ENCODE results near the gene PSMD2. TPM values are rescaled to one million over a fixed set of nuclear protein-coding genes. Genes with fewer than 3 reads are reported as not detected.

PSMD2 gene
- total and polyA plus RNA-seq, 8 donors = 182 to 263 (median 213) TPM

DNA sequence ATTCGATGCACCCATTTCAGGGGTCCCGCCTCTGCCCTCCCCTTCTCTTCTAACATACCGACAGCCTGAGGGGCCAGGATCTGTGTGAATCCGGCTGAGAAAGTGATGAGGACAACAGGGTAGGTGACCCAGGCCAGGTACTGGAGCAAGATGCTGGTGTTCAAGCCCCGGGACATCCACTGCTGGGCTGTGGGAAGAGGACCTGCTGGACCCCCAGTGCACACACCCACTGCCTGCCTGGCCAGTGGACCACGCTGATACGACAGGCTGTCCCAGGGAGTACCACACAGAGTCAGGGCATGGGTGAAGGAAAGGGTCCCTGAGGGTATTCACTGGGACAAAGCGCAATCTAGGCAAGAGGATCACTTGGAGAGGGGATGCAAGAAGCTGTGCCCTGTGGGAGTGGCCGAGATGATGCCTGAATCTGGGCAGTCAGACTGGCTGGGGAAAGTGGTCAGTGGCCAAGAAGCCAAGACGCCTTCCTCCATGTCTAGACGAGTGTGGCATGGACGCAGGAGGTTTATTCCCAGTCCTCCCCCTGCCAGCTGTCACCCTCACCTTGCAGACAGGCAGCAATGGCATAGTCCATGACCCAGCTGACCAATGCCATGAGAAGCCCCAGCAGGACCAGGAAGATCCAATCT lies 59.2 kb downstream of the PSMD2 start:
- no peak overlapping the region for H3K27ac ChIP-seq
- peak in 1 of 4 donors; percentile 36 for DNase-seq
- intact Hi-C loops (cut with DNase I) = no loop called here
- no peaks in the 10 kb centered on the region for H3K9me3 ChIP-seq
- TF ChIP-seq, protein P1, sequence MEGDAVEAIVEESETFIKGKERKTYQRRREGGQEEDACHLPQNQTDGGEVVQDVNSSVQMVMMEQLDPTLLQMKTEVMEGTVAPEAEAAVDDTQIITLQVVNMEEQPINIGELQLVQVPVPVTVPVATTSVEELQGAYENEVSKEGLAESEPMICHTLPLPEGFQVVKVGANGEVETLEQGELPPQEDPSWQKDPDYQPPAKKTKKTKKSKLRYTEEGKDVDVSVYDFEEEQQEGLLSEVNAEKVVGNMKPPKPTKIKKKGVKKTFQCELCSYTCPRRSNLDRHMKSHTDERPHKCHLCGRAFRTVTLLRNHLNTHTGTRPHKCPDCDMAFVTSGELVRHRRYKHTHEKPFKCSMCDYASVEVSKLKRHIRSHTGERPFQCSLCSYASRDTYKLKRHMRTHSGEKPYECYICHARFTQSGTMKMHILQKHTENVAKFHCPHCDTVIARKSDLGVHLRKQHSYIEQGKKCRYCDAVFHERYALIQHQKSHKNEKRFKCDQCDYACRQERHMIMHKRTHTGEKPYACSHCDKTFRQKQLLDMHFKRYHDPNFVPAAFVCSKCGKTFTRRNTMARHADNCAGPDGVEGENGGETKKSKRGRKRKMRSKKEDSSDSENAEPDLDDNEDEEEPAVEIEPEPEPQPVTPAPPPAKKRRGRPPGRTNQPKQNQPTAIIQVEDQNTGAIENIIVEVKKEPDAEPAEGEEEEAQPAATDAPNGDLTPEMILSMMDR (IDR thresholded peaks at IDR 0.05) = no peak
- H3K4me1 ChIP-seq = peaks cover 11 to 12% of the 10 kb centered on the region in 2 donors
- no peak overlapping the region for H3K4me3 ChIP-seq
- H3K36me3 ChIP-seq = peaks cover 0 to 16% of the 10 kb centered on the region in 2 donors
- H3K27me3 ChIP-seq = peaks cover 0 to 13% of the 10 kb centered on the region in 2 donors
- ATAC-seq = no peak

Other genes with a start within 250 kb of the PSMD2 start
- gene HTR3C, start 246.2 kb upstream of the PSMD2 start, total RNA-seq = under 1 TPM in 1 of 2 donors, not detected in 1; 0.16 TPM
- gene HTR3C, start 246.2 kb upstream of the PSMD2 start, polyA plus RNA-seq (ENCODE audit: insufficient read length in 6 of 6) = under 1 TPM in 3 of 6 donors, not detected in 3; 0.10 to 0.15 (median 0.14) TPM
- gene HTR3E, start 202.2 kb upstream of the PSMD2 start, total RNA-seq = not detected
- not detected for gene HTR3E, start 202.2 kb upstream of the PSMD2 start, polyA plus RNA-seq (ENCODE audit: insufficient read length in 6 of 6)
- 10 to 100 TPM; 32.2 to 44.5 TPM for gene EIF2B5, start 163.9 kb upstream of the PSMD2 start, total RNA-seq
- 10 to 100 TPM; 50.3 to 66.3 (median 59.9) TPM for gene EIF2B5, start 163.9 kb upstream of the PSMD2 start, polyA plus RNA-seq (ENCODE audit: insufficient read length in 6 of 6)
- gene DVL3, start 143.9 kb upstream of the PSMD2 start, total RNA-seq = 10 to 100 TPM; 62.5 to 72.6 TPM
- gene DVL3, start 143.9 kb upstream of the PSMD2 start, polyA plus RNA-seq (ENCODE audit: insufficient read length in 6 of 6) = 100 to 1,000 TPM in 2 of 6 donors, 10 to 100 TPM in 4; 82.8 to 106 (median 98.1) TPM
- gene AP2M1, start 124.4 kb upstream of the PSMD2 start, total RNA-seq = 100 to 1,000 TPM; 296 to 347 TPM
- 100 to 1,000 TPM; 327 to 405 (median 351) TPM for gene AP2M1, start 124.4 kb upstream of the PSMD2 start, polyA plus RNA-seq (ENCODE audit: insufficient read length in 6 of 6)
- gene ABCF3, start 113.0 kb upstream of the PSMD2 start, total RNA-seq = 10 to 100 TPM; 63.3 to 69.9 TPM
- gene ABCF3, start 113.0 kb upstream of the PSMD2 start, polyA plus RNA-seq (ENCODE audit: insufficient read length in 6 of 6) = 10 to 100 TPM; 57.6 to 75.2 (median 67.8) TPM
- under 1 TPM in 1 of 2 donors, not detected in 1; 0.31 TPM for gene VWA5B2, start 69.7 kb upstream of the PSMD2 start, total RNA-seq
- gene VWA5B2, start 69.7 kb upstream of the PSMD2 start, polyA plus RNA-seq (ENCODE audit: insufficient read length in 6 of 6) = 1 to 10 TPM in 5 of 6 donors, under 1 TPM in 1; 0.85 to 2.4 (median 1.4) TPM
- 10 to 100 TPM; 35.3 to 57.2 TPM for gene ALG3, start 50.3 kb upstream of the PSMD2 start, total RNA-seq
- 10 to 100 TPM; 24.7 to 32.9 (median 29.4) TPM for gene ALG3, start 50.3 kb upstream of the PSMD2 start, polyA plus RNA-seq (ENCODE audit: insufficient read length in 6 of 6)
- 1 to 10 TPM; 4.6 to 6.5 TPM for gene EEF1AKMT4, start 49.6 kb upstream of the PSMD2 start, total RNA-seq
- 1 to 10 TPM; 1.8 to 3.2 (median 2.4) TPM for gene EEF1AKMT4, start 49.6 kb upstream of the PSMD2 start, polyA plus RNA-seq (ENCODE audit: insufficient read length in 6 of 6)
- gene CAMK2N2, start 37.7 kb upstream of the PSMD2 start, total RNA-seq = 1 to 10 TPM in 1 of 2 donors, under 1 TPM in 1; 0.34 to 1.0 TPM
- gene CAMK2N2, start 37.7 kb upstream of the PSMD2 start, polyA plus RNA-seq (ENCODE audit: insufficient read length in 6 of 6) = under 1 TPM in 5 of 6 donors, not detected in 1; 0.10 to 0.50 (median 0.21) TPM
- gene ECE2, start 23.2 kb upstream of the PSMD2 start, total RNA-seq = not detected
- gene ECE2, start 23.2 kb upstream of the PSMD2 start, polyA plus RNA-seq (ENCODE audit: insufficient read length in 6 of 6) = not detected
- 100 to 1,000 TPM; 336 to 406 TPM for gene EIF4G1, start 15.4 kb downstream of the PSMD2 start, total RNA-seq
- 100 to 1,000 TPM; 158 to 280 (median 193) TPM for gene EIF4G1, start 15.4 kb downstream of the PSMD2 start, polyA plus RNA-seq (ENCODE audit: insufficient read length in 6 of 6)
- 10 to 100 TPM; 14.7 to 19.2 TPM for gene FAM131A, start 38.4 kb downstream of the PSMD2 start, total RNA-seq
- 10 to 100 TPM; 12.4 to 19.3 (median 14.8) TPM for gene FAM131A, start 38.4 kb downstream of the PSMD2 start, polyA plus RNA-seq (ENCODE audit: insufficient read length in 6 of 6)
- gene CLCN2, start 62.4 kb downstream of the PSMD2 start, total RNA-seq = 1 to 10 TPM; 4.4 to 5.6 TPM
- gene CLCN2, start 62.4 kb downstream of the PSMD2 start, polyA plus RNA-seq (ENCODE audit: insufficient read length in 6 of 6) = 10 to 100 TPM in 4 of 6 donors, 1 to 10 TPM in 2; 8.9 to 12.0 (median 11.0) TPM
- 10 to 100 TPM; 54.7 to 71.3 TPM for gene POLR2H, start 62.5 kb downstream of the PSMD2 start, total RNA-seq
- gene POLR2H, start 62.5 kb downstream of the PSMD2 start, polyA plus RNA-seq (ENCODE audit: insufficient read length in 6 of 6) = 10 to 100 TPM; 77.8 to 98.6 (median 89.8) TPM
- under 1 TPM; 0.23 to 0.65 TPM for gene THPO, start 79.0 kb downstream of the PSMD2 start, total RNA-seq
- 1 to 10 TPM; 1.4 to 2.3 (median 2.0) TPM for gene THPO, start 79.0 kb downstream of the PSMD2 start, polyA plus RNA-seq (ENCODE audit: insufficient read length in 6 of 6)
- gene CHRD, start 80.8 kb downstream of the PSMD2 start, total RNA-seq = 1 to 10 TPM; 5.6 to 8.6 TPM
- 10 to 100 TPM; 11.9 to 19.0 (median 13.9) TPM for gene CHRD, start 80.8 kb downstream of the PSMD2 start, polyA plus RNA-seq (ENCODE audit: insufficient read length in 6 of 6)